ENCODE data around the gene ZNF592. TPM values are rescaled to one million over a fixed set of nuclear protein-coding genes. Genes with fewer than 3 reads are reported as not detected.

Gene ZNF592
- total and polyA plus RNA-seq, 2 of the 13 experiments (the other 11 are each of a cell fraction or from before 2014, with no cell fraction given) = 8.2 to 9.8 TPM

DNA sequence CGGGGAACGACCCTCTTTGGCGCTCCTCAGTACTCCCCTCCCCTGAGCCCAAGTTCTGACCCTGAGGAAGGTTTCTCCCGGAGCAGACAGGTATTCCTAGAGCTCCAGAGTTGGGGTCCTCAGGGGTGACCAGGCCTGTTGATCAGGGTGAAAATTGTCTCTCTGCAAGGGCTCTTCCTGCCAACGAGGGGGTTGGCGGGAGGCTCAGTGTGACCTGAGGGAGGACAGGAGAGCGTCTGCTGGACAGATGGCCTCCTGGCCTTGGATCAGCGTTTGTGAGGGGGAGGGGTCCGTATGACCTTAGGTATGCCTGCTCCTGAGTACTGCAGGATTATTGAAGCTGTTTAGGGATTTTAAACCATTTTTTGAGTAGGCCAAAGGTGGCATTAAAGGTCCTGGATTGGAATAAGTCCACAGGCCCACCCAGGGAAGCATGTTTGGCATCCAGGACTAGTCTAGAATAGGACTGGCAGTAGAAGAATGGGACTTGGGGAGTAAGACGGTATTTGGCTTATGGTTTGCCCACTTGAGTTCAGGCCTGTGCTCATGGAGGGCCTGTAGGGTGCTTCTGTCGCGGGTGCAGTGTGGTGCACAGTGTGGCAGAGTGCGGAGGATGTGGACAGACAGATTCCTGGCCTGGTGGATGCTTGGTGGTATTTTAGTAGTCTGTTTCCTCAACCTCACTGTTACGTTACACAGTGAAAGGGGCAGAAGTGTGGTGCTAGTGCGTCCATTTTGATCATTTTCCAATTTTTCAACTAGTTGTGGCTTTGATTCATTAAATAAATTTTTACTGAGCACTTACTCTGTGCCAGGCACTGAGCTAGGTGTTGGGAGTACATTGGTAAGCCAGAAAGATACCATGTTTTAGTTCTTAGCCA, 959 bp downstream of the ZNF592 start (continued):
- TF ChIP-seq ZNF687 (CRISPR knock-in tag; IDR thresholded peaks at IDR 0.05) (peak; percentile 72), ZNF83 (CRISPR knock-in tag; IDR thresholded peaks at IDR 0.05; ENCODE audit: borderline replicate concordance) (no peak), GTF2F1 (IDR thresholded peaks at IDR 0.05; ENCODE audit: low read length) (no peak)

GRCh38 chr15:84750583-84751092, 2.2 kb downstream of the ZNF592 start:
- Histone ChIP-seq H3K9me3 (ENCODE audit: low read length) (no peaks in the 10 kb centered on the region), H3K4me1 (ENCODE audit: insufficient read depth, low read length) (peaks cover 74% of the 10 kb centered on the region), H3K36me3 (replicated peaks in 1 of 2; ENCODE audit: control insufficient read depth in 1 of 2, insufficient read depth in 2 of 2, low read length in 2 of 2) (no peaks in the 10 kb centered on the region; a peak in 1 of 5 replicates), H3K79me2 (ENCODE audit: insufficient read depth, low read length) (peaks cover 68% of the 10 kb centered on the region), H3K27me3 (ENCODE audit: control insufficient read depth in 1 of 2, insufficient read depth in 2 of 2, low read length in 2 of 2) (no peaks in the 10 kb centered on the region; a peak in 1 of 5 replicates), H3K27ac (ENCODE audit: extremely low read length, insufficient read depth, low read length) (peak overlapping the region; percentile 89), H3K4me2 (ENCODE audit: low read depth, low read length) (peak overlapping the region; percentile 80), H2AFZ (ENCODE audit: low read length) (no peak overlapping the region), H3K4me3 (replicated peaks in 1 of 3; ENCODE audit: insufficient read depth in 1 of 3, low read depth in 2 of 3, low read length in 3 of 3) (peak overlapping the region; percentile 75 to 95 (median 84)), H3K9ac (ENCODE audit: insufficient read depth, low read depth, low read length) (peak overlapping the region; percentile 81), H4K20me1 (ENCODE audit: insufficient read depth, low read length) (peaks cover 20% of the 10 kb centered on the region)
- POLR2A ChIA-PET = interaction anchor here (1.9 kb wide), 1 partner anchor 16 kb away, joined by 6 read pairs; no protein-coding TSS in a partner anchor
- intact Hi-C loops (cut with micrococcal nuclease; ENCODE audit: unreplicated experiment) (loop anchor here (10.0 kb wide), 1 partner anchor 64 kb away; the partner anchor contains the start of gene ALPK3), in situ Hi-C loops (cut with HindIII; ENCODE audit: extremely low pct_ligation_motif_present, low pct_unique_long_range_greater_than_20kb) (no loop called here)
- no peak for ATAC-seq
- no peak for DNase-seq (ENCODE audit: low spot score)
- no TSS peak for BruUV-seq (replicated peaks)
- 7% methylated on average over 2 of the region's 2 CpGs for WGBS (ENCODE audit: low lambda C conversion rate)
- peak; percentile 90 for TF ChIP-seq ZNF652 (CRISPR knock-in tag; IDR thresholded peaks at IDR 0.05; ENCODE audit: borderline replicate concordance, low read depth)
- no peak for TF ChIP-seq NKX3-1 (CRISPR knock-in tag; IDR thresholded peaks at IDR 0.05)
- no peak for FAIRE-seq
- CTCF ChIA-PET (ENCODE audit: low intra/inter-chr PET ratio, low total read pairs) = no interaction called here
